HG02840 (cell line): ENCODE measurements around the gene KHDRBS2.

Source experiments
- ATAC-seq: cut with Tn5 transposase; IDR thresholded peaks from one replicate; pipeline ENCODE4 v1.9.1; 2021; ENCODE audit warnings: mild to moderate bottlenecking, moderate library complexity, moderate number of reproducible peaks; ENCODE audit not compliant: unreplicated experiment, low FRiP score

Gene KHDRBS2

DNA sequence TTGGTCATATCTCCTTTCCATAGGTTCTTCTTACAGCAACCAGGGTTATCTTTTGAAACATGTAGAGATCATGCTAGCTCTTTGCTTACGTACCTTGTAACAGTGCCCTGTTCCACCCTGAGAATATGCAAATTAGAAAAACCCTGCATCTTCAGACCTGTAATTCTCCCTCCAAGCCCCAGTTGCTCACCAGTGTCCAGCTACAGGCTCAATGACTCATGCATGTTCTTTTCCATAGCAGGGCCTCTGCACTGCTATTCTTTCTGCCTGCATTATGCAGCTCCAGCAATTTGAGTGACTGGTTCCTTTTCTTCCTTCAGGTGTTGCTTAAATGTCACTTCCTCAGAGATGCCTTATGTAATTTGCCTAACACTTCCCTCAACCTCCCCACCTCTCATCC is 636.2 kb downstream of the KHDRBS2 start:
- ATAC-seq: no peak

GRCh38 chr6:61640463-61640862 is 645.6 kb downstream of the KHDRBS2 start:
- no peak for ATAC-seq
